Endothelial cell of umbilical vein (primary cell): ENCODE data around the gene DCLK3.

Experiments used
- CTCF ChIP-seq, 2 donors: IDR thresholded peaks; 1 replicate in 1 of 2; 2 replicates in 1 of 2; pipeline ENCODE4 v1.5.1; 2011; ENCODE audit warnings: low read length in 2 of 2, mild to moderate bottlenecking in 2 of 2, moderate library complexity in 2 of 2, control low read depth in 1 of 2, inconsistent platforms in 1 of 2, low read depth in 1 of 2; ENCODE audit not compliant: insufficient read depth in 1 of 2; ENCODE audit errors: extremely low read depth in 1 of 2
- EZH2 ChIP-seq: IDR thresholded peaks from 2 replicates; pipeline ENCODE4 v1.6.1; 2012; ENCODE audit warnings: borderline replicate concordance, low read depth, mild to moderate bottlenecking, moderate library complexity, low read length, inconsistent platforms; ENCODE audit not compliant: severe bottlenecking
- JUN ChIP-seq: IDR thresholded peaks from 2 replicates; pipeline ENCODE4 v1.6.1; 2011; ENCODE audit warnings: borderline replicate concordance, low read depth; ENCODE audit not compliant: insufficient read length, insufficient read depth
- MAX ChIP-seq: IDR thresholded peaks from 2 replicates; pipeline ENCODE4 v1.6.1; 2011; ENCODE audit not compliant: insufficient read depth, insufficient read length
- POLR2AphosphoS5 ChIP-seq: IDR thresholded peaks from 2 replicates; pipeline ENCODE4 v1.6.1; 2012; ENCODE audit warnings: low read depth, mild to moderate bottlenecking, control low read depth, low read length, moderate library complexity; ENCODE audit not compliant: insufficient read depth

GRCh38 chr3:36738702-36739101, 25.7 kb downstream of the DCLK3 start:
- no peak for TF ChIP-seq EZH2
- TF ChIP-seq POLR2AphosphoS5, result no peak
- no peak for TF ChIP-seq CTCF (IDR thresholded peaks at IDR 0.05; ENCODE audit: extremely low read depth in 1 of 2, insufficient read depth in 1 of 2, low read depth in 1 of 2, low read length in 2 of 2)
- TF ChIP-seq MAX, result no peak
- no peak for TF ChIP-seq JUN
